NCI-H748 (cell line): Measurements from ENCODE around the gene ECD.
A peak's percentile ranks its signal among the peaks of the same experiment; 100 is the strongest.

Source experiments
- DNase-seq: peaks from one replicate; lab custom pipeline; 2025; ENCODE audit not compliant: unreplicated experiment; lab: John Stamatoyannopoulos, UW

The ECD gene

DNA sequence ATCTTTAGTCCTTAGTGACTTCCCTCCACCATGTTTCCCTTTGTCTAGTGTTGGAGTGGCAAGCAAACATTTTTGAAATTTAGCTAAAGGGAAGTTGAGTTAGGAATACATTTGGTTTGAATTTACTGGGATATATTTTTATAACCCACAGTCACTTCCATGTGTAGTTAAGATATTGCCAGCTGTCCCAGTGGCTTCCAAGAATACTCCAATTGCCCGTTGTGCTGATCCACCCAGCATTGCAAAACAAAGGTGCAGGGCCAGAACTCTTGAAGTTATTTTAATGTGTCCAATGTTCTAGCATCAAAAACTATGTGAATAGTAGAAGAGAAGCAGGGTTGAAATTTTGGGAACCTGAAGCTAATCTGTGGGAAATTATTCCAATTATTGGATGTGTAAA, 68.7 kb downstream of the ECD start:
- no peak for DNase-seq

DNA sequence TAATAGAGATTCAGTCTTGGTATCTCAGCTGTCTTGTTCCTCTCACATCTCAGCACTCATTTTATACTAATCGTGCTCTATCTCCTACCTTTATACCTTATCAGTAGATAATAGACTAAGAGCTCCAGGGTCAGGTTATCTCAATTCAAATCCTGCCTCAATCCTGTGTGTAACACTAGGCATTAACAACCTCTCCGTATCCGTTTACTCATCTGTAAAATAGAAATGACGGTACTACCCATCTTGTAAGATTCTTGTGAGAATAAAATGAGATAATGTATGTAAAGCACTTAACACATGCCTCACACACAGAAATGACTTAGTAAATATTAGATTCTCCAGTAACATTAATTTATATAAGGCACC, 70.5 kb downstream of the ECD start:
- no peak for DNase-seq

DNA sequence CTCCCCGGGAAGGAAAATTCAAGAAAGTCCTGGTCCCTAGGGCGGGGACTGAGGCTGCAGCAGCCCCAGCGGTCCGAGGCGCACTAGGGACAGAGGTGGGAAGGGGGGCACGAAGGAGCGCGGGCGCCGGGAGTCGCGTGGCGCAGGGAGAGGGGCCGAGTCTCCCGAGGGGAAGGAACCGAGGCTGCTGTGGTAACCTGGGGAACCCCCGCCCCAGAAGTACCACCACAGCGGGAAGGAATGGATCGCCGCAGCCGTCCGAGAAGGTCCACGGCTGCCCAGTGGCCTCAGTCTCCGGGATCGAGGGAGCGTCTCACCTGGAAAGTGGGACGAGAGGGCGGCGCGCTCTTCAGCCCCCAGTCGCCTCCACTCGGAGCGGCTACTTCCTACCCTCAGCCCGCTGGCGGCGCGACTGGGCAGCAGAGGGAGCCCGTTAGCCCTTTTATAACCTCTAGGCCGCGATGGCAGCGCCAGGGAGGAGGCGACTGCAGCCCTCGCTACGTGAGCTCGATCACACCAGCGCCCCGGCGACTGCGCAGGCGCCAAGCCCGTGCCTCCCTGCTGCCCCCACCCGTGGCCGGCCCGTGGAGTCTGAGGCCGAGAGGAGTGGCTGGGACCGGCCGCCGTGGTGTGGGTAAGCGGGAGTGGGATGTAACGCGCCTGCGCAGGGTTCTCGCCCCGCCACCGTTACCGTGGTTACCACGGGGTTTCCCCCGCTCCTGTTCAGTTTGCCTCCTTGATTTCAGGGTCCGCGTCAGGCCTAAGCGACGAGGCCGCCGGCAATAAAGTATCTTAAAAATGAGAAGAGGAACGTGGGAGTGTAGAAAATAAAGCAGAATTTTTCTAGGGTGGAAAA, 71.1 kb downstream of the ECD start, which contains the start of gene P4HA1:
Gene P4HA1, minus strand, starts transcription at position 418 of the 856 bp plus-strand sequence. CDS start 21,983 bp downstream, outside the sequence.
- DNase-seq: peak; percentile 97

DNA sequence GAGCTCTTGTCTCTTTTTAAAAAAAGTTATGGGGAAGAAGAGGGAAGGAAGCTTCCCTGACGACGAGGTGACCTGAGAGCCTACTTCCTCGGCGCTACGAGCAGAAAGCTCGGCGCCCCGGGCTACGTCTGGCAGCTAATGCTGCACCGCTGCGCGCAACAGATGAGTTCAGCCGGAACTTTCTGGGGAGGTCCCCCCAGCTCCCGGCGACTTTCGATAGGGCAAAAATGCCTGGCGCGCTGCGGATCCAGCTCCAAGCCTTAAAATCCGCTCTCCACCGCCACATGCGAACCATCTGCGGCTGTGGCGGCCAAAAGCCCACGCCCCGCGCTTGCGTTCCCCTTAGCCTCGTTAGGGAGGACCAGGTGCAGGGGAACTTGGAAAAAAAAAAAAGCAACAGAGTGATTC, 71.8 kb downstream of the ECD start:
- DNase-seq: peak; percentile 62

DNA sequence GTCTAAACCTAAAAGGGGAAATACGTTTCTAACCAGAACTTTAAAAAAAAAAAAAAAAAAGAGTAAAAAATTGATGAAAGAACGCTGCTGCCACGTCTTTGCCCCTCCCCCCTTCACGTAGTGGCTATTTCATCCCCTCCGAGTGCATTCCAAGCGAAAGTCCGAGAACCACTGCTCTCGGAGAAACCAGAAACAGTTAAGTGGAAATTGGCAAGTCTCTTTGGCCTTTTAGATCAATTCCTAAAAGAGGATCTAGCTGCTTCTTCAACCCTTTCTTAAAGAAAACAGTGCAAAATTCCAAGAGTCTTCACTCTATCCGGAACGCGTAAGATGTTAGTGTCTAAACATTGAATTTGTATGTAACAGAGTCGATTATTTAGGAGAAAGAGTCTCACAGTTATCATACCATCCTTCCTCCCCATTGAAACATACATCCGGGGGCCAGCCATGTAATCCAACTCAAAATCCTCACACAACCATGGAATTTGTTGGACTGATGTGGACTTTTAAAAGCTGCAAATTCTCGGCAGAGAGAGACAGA, 72.3 kb downstream of the ECD start:
- peak; percentile 36 for DNase-seq

DNA sequence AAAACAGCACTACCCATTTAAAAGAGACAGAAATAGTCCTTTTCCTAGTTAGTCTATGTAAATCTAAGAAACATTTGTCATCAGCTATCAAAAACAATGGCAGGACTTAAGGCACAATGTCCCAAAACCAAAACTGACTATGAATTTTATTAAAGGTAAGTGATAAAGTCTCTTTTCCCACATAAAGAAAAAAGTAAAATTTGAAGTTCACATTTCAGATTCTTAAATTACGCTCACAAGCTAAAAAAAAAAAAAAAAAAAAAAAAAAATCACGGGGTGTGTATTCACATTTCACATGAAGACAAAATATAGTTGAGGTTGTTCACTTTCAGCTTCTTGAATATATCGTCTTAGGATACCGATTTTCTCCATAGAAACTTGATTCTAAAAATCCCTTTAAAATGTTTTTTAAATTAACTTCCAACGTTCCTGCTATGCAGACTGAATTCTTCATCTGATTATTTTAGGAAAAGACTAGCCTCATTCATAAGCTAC, 72.8 kb downstream of the ECD start:
- no peak for DNase-seq

DNA sequence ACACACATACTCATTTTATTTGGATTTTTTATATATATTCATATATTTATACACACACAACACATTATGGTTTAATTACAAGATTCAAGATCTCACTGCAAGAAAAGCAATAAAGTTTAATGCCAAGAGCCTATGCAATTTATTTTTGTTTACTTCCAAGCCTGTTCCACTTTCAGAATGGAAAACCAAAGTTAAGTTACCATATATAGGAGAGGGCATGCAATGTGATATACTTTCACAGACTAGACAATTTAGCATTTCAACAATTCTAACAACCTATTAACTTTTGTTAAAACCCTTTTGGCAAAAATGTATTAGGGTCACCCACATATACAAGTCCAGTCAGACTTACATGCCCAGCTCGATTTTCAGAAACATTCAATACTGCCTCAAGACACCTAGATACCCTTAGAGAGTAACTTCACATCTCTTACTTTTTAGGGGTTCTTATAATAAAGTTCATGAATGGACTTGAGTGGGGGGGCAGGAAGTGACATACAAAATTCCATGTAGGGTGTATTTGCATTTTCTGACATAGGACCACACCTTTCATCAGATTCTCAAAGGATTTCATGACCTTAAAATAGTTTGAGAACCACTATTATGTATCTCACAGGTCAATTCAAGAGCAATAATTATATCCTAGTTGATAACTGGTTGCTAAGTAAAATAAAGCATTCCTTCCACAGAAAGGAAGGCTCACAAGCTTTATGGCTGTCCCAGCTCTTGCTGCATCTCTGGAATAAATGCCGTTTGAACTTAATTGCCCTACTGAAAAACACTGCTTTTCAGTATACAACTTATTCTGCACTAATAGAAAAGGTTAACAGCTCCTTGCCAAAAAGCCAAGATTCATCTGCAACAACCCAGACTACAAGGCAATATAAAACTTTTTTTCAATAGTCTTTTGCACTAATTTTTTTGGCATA, 73.6 kb downstream of the ECD start:
- DNase-seq: no peak

DNA sequence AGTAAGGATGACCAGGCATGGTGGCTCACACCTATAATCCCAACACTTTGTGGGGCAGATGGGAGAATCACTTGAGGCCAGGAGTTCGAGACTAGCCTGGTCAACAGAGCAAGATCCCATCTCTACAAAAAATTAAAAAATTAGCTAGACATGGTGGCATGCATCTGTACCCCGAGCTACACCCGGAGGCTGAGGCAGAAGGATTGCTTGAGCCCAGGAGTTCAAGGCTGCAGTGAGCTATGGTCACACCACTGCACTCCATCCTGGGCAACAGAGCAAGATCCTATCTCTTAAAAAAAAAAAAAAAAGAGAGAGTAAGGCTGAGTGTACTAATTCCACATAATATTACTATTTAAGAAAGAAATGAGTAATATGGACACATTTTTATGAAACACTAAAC, 75.0 kb downstream of the ECD start:
- DNase-seq: no peak

DNA sequence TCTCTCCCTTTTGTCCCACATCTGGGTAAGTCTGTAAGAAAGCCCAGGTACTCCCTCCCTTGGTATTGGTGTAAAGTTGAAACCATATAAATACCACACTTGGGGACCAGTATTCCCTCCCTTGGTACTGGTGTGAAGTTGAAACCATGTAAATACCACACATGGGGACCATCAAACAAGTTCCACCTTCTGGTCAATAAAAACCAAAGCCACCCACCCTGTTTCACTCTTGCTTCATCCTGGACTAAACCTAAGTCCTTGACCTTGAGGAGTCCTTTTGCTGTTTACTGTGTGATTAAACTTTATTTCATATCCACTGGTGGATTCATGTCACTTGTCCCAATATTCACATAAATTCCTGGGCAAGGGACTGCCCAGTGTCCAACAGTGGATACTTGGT, 79.5 kb downstream of the ECD start:
- no peak for DNase-seq

DNA sequence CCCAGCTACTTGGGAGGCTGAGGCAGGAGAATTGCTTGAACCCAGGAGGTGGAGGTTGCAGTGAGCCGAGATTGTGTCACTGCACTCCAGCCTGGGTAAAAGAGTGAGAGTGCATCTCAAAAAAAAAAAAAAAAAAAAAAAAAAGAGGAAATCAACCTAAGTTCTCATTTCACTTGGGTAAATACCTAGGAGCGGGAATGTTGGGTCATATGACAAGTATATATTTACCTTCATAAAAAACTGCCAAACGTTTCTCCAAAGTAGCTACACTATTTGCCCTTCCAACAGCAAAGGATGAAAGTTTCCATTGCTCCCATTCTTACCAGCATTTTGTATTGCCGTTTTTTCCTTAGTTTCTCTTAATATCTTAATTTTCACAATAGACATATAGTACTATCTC, 81.0 kb downstream of the ECD start:
- no peak for DNase-seq

DNA sequence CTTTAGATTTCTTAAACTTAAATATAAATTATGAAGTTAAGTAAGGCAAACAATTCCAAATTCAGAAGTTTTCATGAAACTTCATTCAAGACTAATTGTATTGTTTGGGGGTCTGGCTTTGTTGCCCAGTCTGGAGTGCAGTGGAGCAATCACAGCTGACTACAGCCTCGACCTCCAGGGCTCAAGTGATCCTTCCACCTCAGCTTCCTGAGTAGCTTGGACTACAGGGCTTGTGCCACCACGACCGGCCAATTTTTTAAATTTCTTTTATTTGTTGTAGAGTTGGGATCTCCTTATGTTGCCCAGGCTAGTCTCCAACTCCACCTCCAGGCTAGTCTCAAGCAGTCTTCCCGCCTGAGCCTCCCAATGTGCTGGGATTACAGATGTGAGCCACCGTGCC, 83.6 kb downstream of the ECD start:
- DNase-seq: no peak
